Upper lobe of left lung (tissue), 6 donors: Measurements from ENCODE around the gene FOXN1. TPM values are rescaled to one million over a fixed set of nuclear protein-coding genes. Genes with fewer than 3 reads are reported as not detected.

Experiments
- ATAC-seq, 2 donors: fragments of 200-7000 bp; cut with Tn5 transposase; one replicate each; pipeline ENCODE4 v1.9.1; 2022; ENCODE audit warnings: mild to moderate bottlenecking in 2 of 2, moderate library complexity in 2 of 2; ENCODE audit not compliant: low FRiP score in 2 of 2
- DNase-seq, 2 donors: peaks; one replicate each; pipeline ENCODE4 v3.0.0-alpha.2; 2019 to 2020
- H3K27ac ChIP-seq, 4 donors: fragments of 200-600 bp; sonication (generic); one replicate each; pipeline ENCODE4 v1.5.1; 2016 to 2019
- H3K27me3 ChIP-seq, 4 donors: fragments of 200-600 bp; sonication (generic); one replicate each; pipeline ENCODE4 v1.5.1; 2017 to 2019
- H3K36me3 ChIP-seq, 4 donors: fragments of 200-600 bp; sonication (generic); one replicate each; pipeline ENCODE4 v1.5.1; 2016 to 2019
- H3K4me1 ChIP-seq, 4 donors: fragments of 200-600 bp; sonication (generic); one replicate each; pipeline ENCODE4 v1.5.1; 2018 to 2019
- H3K4me3 ChIP-seq, 4 donors: fragments of 200-600 bp; sonication (generic); one replicate each; pipeline ENCODE4 v1.5.1; 2017 to 2019; ENCODE audit warnings: mild to moderate bottlenecking in 2 of 4, moderate library complexity in 1 of 4
- H3K9me3 ChIP-seq, 4 donors: fragments of 200-600 bp; sonication (generic); one replicate each; pipeline ENCODE4 v1.5.1; 2018 to 2019
- CTCF ChIP-seq, 6 experiments: fragments of 450-650 bp in 4 of 6; fragments of 200-600 bp in 2 of 6; sonication (generic) in 2 of 6; IDR thresholded peaks; one replicate each; pipeline ENCODE4 v1.5.1; 2016 to 2019; ENCODE audit warnings: antibody characterized with exemption in 6 of 6
- EP300 ChIP-seq, 4 donors: sonication (generic); formaldehyde crosslinking; IDR thresholded peaks; one replicate each; pipeline ENCODE4 v1.5.1; 2017; ENCODE audit warnings: antibody characterized with exemption in 4 of 4, control low read depth in 2 of 4
- POLR2A ChIP-seq, 4 donors: fragments of 450-650 bp; IDR thresholded peaks; one replicate each; pipeline ENCODE4 v1.5.1; 2016 to 2017; ENCODE audit warnings: antibody characterized with exemption in 4 of 4, mild to moderate bottlenecking in 2 of 4
- POLR2AphosphoS5 ChIP-seq, 2 donors: sonication (generic); formaldehyde crosslinking; IDR thresholded peaks; one replicate each; pipeline ENCODE4 v1.5.1; 2017; ENCODE audit warnings: antibody characterized with exemption in 2 of 2
- WGBS, 2 donors: methylation state at CpG; one replicate each; pipeline ENCODE4 v1.1.5; 2017 to 2018; 5-methylcytosine and 5-hydroxymethylcytosine counted together
- total RNA-seq, 6 donors: library from RNA; depleted of rRNA in 4 of 6; stranded (reverse); fragments of >200 nt in 4 of 6; gene quantifications; one replicate each; pipeline versions ENCODE4 v1.1.0 to v1.2.1, GENCODE V29; 2016 to 2021
- donor health status: DM: no; HTN: no; CAD: no; lungs with moderate emphysema.
- donor health status: DM: no; HTN: yes; CAD: no; lungs with severe emphysema.

Gene FOXN1
- total RNA-seq, 6 donors from 2014 or later = 0.07 to 0.54 TPM; not detected in 4

DNA sequence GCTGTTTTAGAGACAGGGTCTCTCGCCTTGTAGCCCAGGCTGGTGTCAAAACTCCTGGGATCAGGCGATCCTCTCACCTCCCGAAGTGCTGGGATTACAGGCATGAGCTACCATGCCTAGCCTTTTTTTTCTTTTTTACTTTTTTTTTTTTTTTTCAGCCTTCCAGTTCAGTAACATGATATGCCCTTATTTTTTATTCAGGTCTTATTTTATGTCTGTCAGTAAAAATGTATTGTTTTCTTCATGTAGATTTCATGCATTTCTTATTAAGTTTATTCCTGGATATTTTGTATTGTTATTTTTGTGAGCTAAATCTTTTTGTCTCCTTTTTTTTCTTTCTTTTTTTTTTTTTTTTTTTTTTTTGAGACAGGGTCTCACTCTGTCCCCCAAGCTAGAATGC lies 2.7 kb upstream of the FOXN1 start:
- Histone ChIP-seq H3K4me1 (peaks cover 0 to 3% (median 0%) of the 10 kb centered on the region in 4 donors), H3K27ac (no peak overlapping the region), H3K27me3 (no peaks in the 10 kb centered on the region), H3K4me3 (no peak overlapping the region), H3K36me3 (no peaks in the 10 kb centered on the region), H3K9me3 (no peaks in the 10 kb centered on the region)
- 63 to 68% methylated on average over 3 of the region's 3 CpGs for WGBS, 2 donors
- no peak for ATAC-seq
- no peak for TF ChIP-seq POLR2A (IDR thresholded peaks at IDR 0.05)
- no peak for TF ChIP-seq POLR2AphosphoS5 (IDR thresholded peaks at IDR 0.05)
- no peak for TF ChIP-seq CTCF (IDR thresholded peaks at IDR 0.05)
- TF ChIP-seq EP300 (IDR thresholded peaks at IDR 0.05) = no peak
- DNase-seq = no peak

- TF ChIP-seq POLR2A (IDR thresholded peaks at IDR 0.05) = no peak
- TF ChIP-seq EP300 (IDR thresholded peaks at IDR 0.05) = no peak
- no peak for TF ChIP-seq POLR2AphosphoS5 (IDR thresholded peaks at IDR 0.05)
- no peak for TF ChIP-seq CTCF (IDR thresholded peaks at IDR 0.05)
- no peaks in the 10 kb centered on the region for H3K27me3 ChIP-seq
- DNase-seq (no peak), ATAC-seq (no peak)
- no peaks in the 10 kb centered on the region for H3K36me3 ChIP-seq
- 75 to 78% methylated on average over 11 to 14 of the region's 14 CpGs for WGBS, 2 donors
- no peak overlapping the region for H3K27ac ChIP-seq
- peaks cover 0 to 3% (median 0%) of the 10 kb centered on the region in 4 donors for H3K4me1 ChIP-seq
- no peaks in the 10 kb centered on the region for H3K9me3 ChIP-seq
- no peak overlapping the region for H3K4me3 ChIP-seq
Observed at GRCh38 chr17:28506763-28507487, 777 bp downstream of the FOXN1 start.

- 44 to 47% methylated on average over 8 to 20 of the region's 24 CpGs for WGBS, 2 donors
- DNase-seq = peak in 1 of 2 donors; percentile 84
- ATAC-seq = no peak
Observed at GRCh38 chr17:28507567-28508203, 1.5 kb downstream of the FOXN1 start.

DNA sequence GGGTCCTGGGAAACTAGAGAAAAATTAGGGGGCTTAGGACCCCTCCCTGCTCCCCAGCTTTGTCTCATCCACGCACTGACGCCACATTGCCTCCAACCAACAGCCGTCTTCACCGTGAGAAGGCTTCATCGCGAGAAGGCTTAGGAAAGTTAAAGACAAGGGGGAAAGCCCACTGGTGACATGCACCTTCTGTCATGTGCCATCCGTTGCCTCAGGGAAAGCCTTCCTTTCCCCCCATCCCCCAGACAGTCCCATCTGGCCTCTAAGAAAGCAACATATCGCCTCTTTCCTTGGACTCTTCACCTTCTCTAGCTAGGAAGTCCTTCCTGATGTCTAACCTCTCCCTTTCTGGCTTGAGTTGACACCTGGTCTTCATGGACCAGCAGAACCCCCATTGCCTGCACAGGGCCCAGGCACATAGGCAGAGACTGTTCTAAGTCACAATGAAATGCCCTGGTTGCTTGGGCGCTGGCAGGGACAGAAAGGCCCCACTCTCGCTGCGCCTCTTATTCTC lies 2.1 kb downstream of the FOXN1 start:
- Histone ChIP-seq H3K9me3 (no peaks in the 10 kb centered on the region), H3K4me1 (peaks cover 0 to 3% (median 0%) of the 10 kb centered on the region in 4 donors), H3K27me3 (no peaks in the 10 kb centered on the region), H3K27ac (no peak overlapping the region), H3K36me3 (no peaks in the 10 kb centered on the region), H3K4me3 (no peak overlapping the region)
- 67 to 79% methylated on average over 11 of the region's 11 CpGs for WGBS, 2 donors
- TF ChIP-seq POLR2A (IDR thresholded peaks at IDR 0.05) (no peak), POLR2AphosphoS5 (IDR thresholded peaks at IDR 0.05) (no peak), EP300 (IDR thresholded peaks at IDR 0.05) (no peak), CTCF (IDR thresholded peaks at IDR 0.05) (no peak)
- ATAC-seq = no peak
- no peak for DNase-seq

More at GRCh38 chr17:28507567-28508203, 1.5 kb downstream of the FOXN1 start:
- no peaks in the 10 kb centered on the region for H3K27me3 ChIP-seq
- H3K4me3 ChIP-seq = no peak overlapping the region
- peaks cover 0 to 3% (median 0%) of the 10 kb centered on the region in 4 donors for H3K4me1 ChIP-seq
- TF ChIP-seq EP300 (IDR thresholded peaks at IDR 0.05) (no peak), POLR2AphosphoS5 (IDR thresholded peaks at IDR 0.05) (no peak), POLR2A (IDR thresholded peaks at IDR 0.05) (no peak)
- no peaks in the 10 kb centered on the region for H3K9me3 ChIP-seq
- no peak overlapping the region for H3K27ac ChIP-seq
- H3K36me3 ChIP-seq = no peaks in the 10 kb centered on the region

- Histone ChIP-seq H3K4me1 (peaks cover 0 to 3% (median 0%) of the 10 kb centered on the region in 4 donors), H3K4me3 (no peak overlapping the region), H3K27ac (no peak overlapping the region), H3K36me3 (no peaks in the 10 kb centered on the region), H3K9me3 (no peaks in the 10 kb centered on the region), H3K27me3 (no peaks in the 10 kb centered on the region)
- ATAC-seq (peak in 1 of 2 donors; percentile 47), DNase-seq (no peak)
- 61 to 80% methylated on average over 5 to 6 of the region's 7 CpGs for WGBS, 2 donors
- TF ChIP-seq CTCF (IDR thresholded peaks at IDR 0.05) (no peak), POLR2A (IDR thresholded peaks at IDR 0.05) (no peak), POLR2AphosphoS5 (IDR thresholded peaks at IDR 0.05) (no peak), EP300 (IDR thresholded peaks at IDR 0.05) (no peak)
Observed at GRCh38 chr17:28509789-28510188, 3.6 kb downstream of the FOXN1 start.
